RWPE2 (cell line): ENCODE measurements around the gene HK2.
"Not testable (repeated sequence)": the region's sequence is repeated elsewhere in the genome, so short reads cannot be mapped to it uniquely, and the experiment has no call there.

Experiments used
- ATAC-seq: fragments of 200-7000 bp; cut with Tn5 transposase; 3 replicates; pipeline ENCODE4 v1.9.1; 2021; ENCODE audit warnings: low read depth
- DNase-seq: peaks from one replicate; pipeline ENCODE4 v3.0.0-alpha.2; 2020; ENCODE audit warnings: low spot score
- H3K27ac ChIP-seq: fragments of 450-650 bp; 2 replicates; pipeline ENCODE4 v1.5.1; 2017; ENCODE audit warnings: mild to moderate bottlenecking; ENCODE audit not compliant: poor library complexity, severe bottlenecking
- H3K27me3 ChIP-seq: fragments of 250-450 bp; sonication (Bioruptor Pico); 2 replicates; pipeline ENCODE4 v1.5.1; 2021; ENCODE audit warnings: mild to moderate bottlenecking, moderate library complexity; ENCODE audit not compliant: insufficient read depth, poor library complexity, severe bottlenecking
- H3K36me3 ChIP-seq: fragments of 250-450 bp; sonication (Bioruptor Pico); 2 replicates; pipeline ENCODE4 v1.5.1; 2020; ENCODE audit warnings: low read depth, mild to moderate bottlenecking, moderate library complexity
- H3K4me1 ChIP-seq: fragments of 250-450 bp; sonication (Bioruptor Pico); 2 replicates; pipeline ENCODE4 v1.5.1; 2021; ENCODE audit warnings: mild to moderate bottlenecking, moderate library complexity; ENCODE audit not compliant: insufficient read depth, poor library complexity, severe bottlenecking
- H3K4me3 ChIP-seq: fragments of 250-450 bp; sonication (Bioruptor Pico); 2 replicates; pipeline ENCODE4 v1.5.1; 2021; ENCODE audit warnings: mild to moderate bottlenecking, moderate library complexity; ENCODE audit not compliant: severe bottlenecking
- H3K9me3 ChIP-seq: fragments of 250-450 bp; sonication (Bioruptor Pico); 2 replicates; pipeline ENCODE4 v1.5.1; 2021; ENCODE audit warnings: mild to moderate bottlenecking, moderate library complexity; ENCODE audit not compliant: severe bottlenecking
- CTCF ChIP-seq: fragments of 450-650 bp; IDR thresholded peaks from one replicate; pipeline ENCODE4 v1.5.1; 2017; ENCODE audit warnings: mild to moderate bottlenecking, moderate library complexity; ENCODE audit not compliant: poor library complexity, severe bottlenecking

Gene HK2

DNA sequence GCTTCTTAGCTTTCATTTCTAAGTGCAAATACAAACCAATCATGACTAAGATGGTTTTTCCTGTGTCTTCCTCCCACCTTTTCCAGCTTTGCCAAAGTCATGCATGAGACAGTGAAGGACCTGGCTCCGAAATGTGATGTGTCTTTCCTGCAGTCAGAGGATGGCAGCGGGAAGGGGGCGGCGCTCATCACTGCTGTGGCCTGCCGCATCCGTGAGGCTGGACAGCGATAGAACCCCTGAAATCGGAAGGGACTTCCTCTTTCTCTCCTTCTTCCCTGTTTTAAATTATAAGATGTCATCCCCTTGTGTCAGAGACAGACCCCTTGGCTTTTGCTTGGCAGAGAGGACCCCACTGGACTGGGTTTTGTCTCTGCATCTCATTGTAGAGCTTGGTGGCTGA, 56.8 kb downstream of the HK2 start:
- ATAC-seq (no peak), DNase-seq (no peak)
- no peak for TF ChIP-seq CTCF
- Histone ChIP-seq H3K27ac (no peak overlapping the region), H3K36me3 (peaks cover 67% of the 10 kb centered on the region), H3K4me1 (peaks cover 47% of the 10 kb centered on the region), H3K4me3 (no peak overlapping the region), H3K27me3 (no peaks in the 10 kb centered on the region), H3K9me3 (no peaks in the 10 kb centered on the region)

GRCh38 chr2:74891136-74891764, 57.3 kb downstream of the HK2 start:
- H3K4me3 ChIP-seq = no peak overlapping the region
- no peak for DNase-seq
- no peaks in the 10 kb centered on the region for H3K9me3 ChIP-seq
- H3K27ac ChIP-seq = peak overlapping the region; percentile 91
- no peak for ATAC-seq
- no peaks in the 10 kb centered on the region for H3K27me3 ChIP-seq
- TF ChIP-seq CTCF = no peak
- H3K36me3 ChIP-seq = peaks cover 67% of the 10 kb centered on the region
- peaks cover 47% of the 10 kb centered on the region for H3K4me1 ChIP-seq

DNA sequence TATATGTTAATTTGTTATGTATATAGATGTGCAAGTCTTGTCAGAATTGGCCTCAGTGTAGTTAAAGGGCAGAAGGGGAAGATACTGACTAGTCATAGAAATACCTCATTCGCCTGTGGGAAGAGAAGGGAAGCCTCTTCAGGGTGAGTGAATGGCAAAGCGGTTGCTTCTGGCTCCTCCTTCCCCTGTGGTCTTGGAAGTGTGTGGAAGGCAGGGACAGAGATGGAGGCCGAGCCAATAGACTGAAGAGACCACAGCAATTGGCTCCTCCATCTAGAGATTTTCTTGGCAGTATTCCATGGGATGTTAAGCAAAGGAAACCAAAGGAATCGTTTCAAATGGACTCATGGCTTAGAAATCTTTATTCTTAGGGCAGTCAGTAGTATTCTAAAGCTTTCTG, 57.9 kb downstream of the HK2 start:
- Histone ChIP-seq H3K27ac (peak overlapping the region; percentile 91), H3K4me1 (peaks cover 43% of the 10 kb centered on the region), H3K36me3 (peaks cover 64% of the 10 kb centered on the region)
- DNase-seq, ATAC-seq, H3K4me3 ChIP-seq, H3K27me3 ChIP-seq, H3K9me3 ChIP-seq: not testable (repeated sequence)

DNA sequence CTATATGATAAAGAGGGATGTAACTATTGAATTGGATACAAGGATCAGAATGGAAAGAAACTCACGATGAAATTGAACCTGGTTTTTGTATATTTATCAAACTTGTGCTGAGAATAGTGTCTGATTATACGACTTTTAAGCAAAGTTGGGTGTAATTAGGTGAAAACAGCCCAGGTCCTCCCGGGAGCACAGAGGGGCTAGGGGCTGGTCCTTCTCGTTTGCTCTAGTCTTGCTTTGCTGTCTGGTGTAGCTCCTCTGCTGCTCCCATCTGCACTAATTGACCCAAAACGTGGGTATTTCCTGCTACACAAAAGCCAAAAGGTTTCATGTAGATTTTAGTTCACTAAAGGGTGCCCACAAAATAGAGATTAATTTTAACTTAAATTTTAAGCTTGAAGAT, 58.7 kb downstream of the HK2 start:
- peaks cover 36% of the 10 kb centered on the region for H3K4me1 ChIP-seq
- peak overlapping the region; percentile 91 for H3K27ac ChIP-seq
- H3K36me3 ChIP-seq = peaks cover 60% of the 10 kb centered on the region
- ATAC-seq (no peak), DNase-seq (no peak)
- H3K9me3 ChIP-seq = no peaks in the 10 kb centered on the region
- TF ChIP-seq CTCF = no peak
- H3K4me3 ChIP-seq = no peak overlapping the region
- no peaks in the 10 kb centered on the region for H3K27me3 ChIP-seq

- peaks cover 56% of the 10 kb centered on the region for H3K36me3 ChIP-seq
- ATAC-seq (peak; percentile 74), DNase-seq (no peak)
- peak overlapping the region; percentile 91 for H3K27ac ChIP-seq
- no peaks in the 10 kb centered on the region for H3K9me3 ChIP-seq
- peaks cover 30% of the 10 kb centered on the region for H3K4me1 ChIP-seq
- no peak for TF ChIP-seq CTCF
- H3K27me3 ChIP-seq = no peaks in the 10 kb centered on the region
- H3K4me3 ChIP-seq = no peak overlapping the region
These were observed 59.4 kb downstream of the HK2 start for GRCh38 chr2:74893332-74893731.
